Spinal cord (tissue), 10 donors: ENCODE results near the gene EPHB1. TPM values are rescaled to one million over a fixed set of nuclear protein-coding genes. Genes with fewer than 3 reads are reported as not detected.

Source experiments
- DNase-seq, 6 donors: peaks; one replicate each; pipeline versions ENCODE4 v3.0.0 to v3.0.0-alpha.2; 2013 to 2015; ENCODE audit warnings: low spot score in 6 of 6, low read depth in 4 of 6
- H3K27ac ChIP-seq: one replicate; pipeline ENCODE4 v1.5.1; 2013; ENCODE audit warnings: low read depth, low read length, control low read depth
- H3K27me3 ChIP-seq: one replicate; pipeline ENCODE4 v1.6.1; 2013; ENCODE audit warnings: low read length; ENCODE audit not compliant: control insufficient read depth, insufficient read depth
- H3K36me3 ChIP-seq: one replicate; pipeline ENCODE4 v1.6.1; 2013; ENCODE audit warnings: low read length; ENCODE audit not compliant: control insufficient read depth, insufficient read depth
- H3K4me1 ChIP-seq: one replicate; pipeline ENCODE4 v1.6.1; 2013; ENCODE audit warnings: low read length; ENCODE audit not compliant: control insufficient read depth, insufficient read depth
- H3K4me3 ChIP-seq: one replicate; pipeline ENCODE4 v1.5.1; 2013; ENCODE audit warnings: low read depth, low read length, control low read depth
- H3K9me3 ChIP-seq: one replicate; pipeline ENCODE4 v1.6.1; 2013; ENCODE audit warnings: low read length; ENCODE audit not compliant: control insufficient read depth, insufficient read depth
- WGBS: methylation state at CpG from one replicate; pipeline ENCODE4 v1.1.5; 2013; ENCODE audit warnings: missing lambda C conversion rate; ENCODE audit not compliant: insufficient coverage; 5-methylcytosine and 5-hydroxymethylcytosine counted together
- polyA plus RNA-seq, 2 donors: library from polyadenylated mRNA; unstranded; fragments of 120-200 nt; gene quantifications; one replicate each; pipeline ENCODE4 v1.2.1, GENCODE V29; 2013; ENCODE audit not compliant: insufficient read length in 2 of 2
- small RNA-seq: library from RNA; depleted of rRNA; stranded (forward); fragments of <200 nt; gene quantifications from one replicate; pipeline ENCODE3, GENCODE V24; 2014; ENCODE audit warnings: low replicate concordance
- total RNA-seq, 2 donors: library from RNA; depleted of rRNA in 1 of 2; stranded (reverse); fragments of 120-200 nt in 1 of 2; fragments of >200 nt in 1 of 2; gene quantifications; one replicate each; pipeline versions ENCODE4 v1.2.3 to v1.2.4, GENCODE V29; 2013 to 2014
- donor health status: healthy.

EPHB1 gene
- total and polyA plus RNA-seq, 4 donors = 10.0 to 47.6 (median 22.8) TPM

- H3K27me3 ChIP-seq = no peaks in the 10 kb centered on the region
- no peak for DNase-seq
- no peaks in the 10 kb centered on the region for H3K9me3 ChIP-seq
- no CpG with 5 or more reads among the region's 2 CpGs for WGBS
- H3K27ac ChIP-seq = no peak overlapping the region
- no peaks in the 10 kb centered on the region for H3K36me3 ChIP-seq
- no peaks in the 10 kb centered on the region for H3K4me1 ChIP-seq
- no peak overlapping the region for H3K4me3 ChIP-seq
These were observed 506.6 kb downstream of the EPHB1 start for GRCh38 chr3:135301670-135302069.

- Histone ChIP-seq H3K36me3 (no peaks in the 10 kb centered on the region), H3K4me3 (no peak overlapping the region), H3K9me3 (no peaks in the 10 kb centered on the region), H3K27ac (no peak overlapping the region), H3K27me3 (no peaks in the 10 kb centered on the region), H3K4me1 (no peaks in the 10 kb centered on the region)
- WGBS = no CpG with 5 or more reads among the region's 1 CpG
- DNase-seq = no peak
These were observed 509.3 kb downstream of the EPHB1 start for GRCh38 chr3:135304378-135304777.

Small RNA genes lying within 50 kb of the gene (small RNA-seq; reads per million reads assigned to genes)
- gene RNA5SP141 = not detected
- gene RNU6-1174P = not detected

Other genes starting within 250 kb of the EPHB1 start
- 1 to 10 TPM; 1.5 to 2.5 TPM for gene KY, start 144.2 kb upstream of the EPHB1 start, total RNA-seq
- 1 to 10 TPM; 2.5 to 4.2 TPM for gene KY, start 144.2 kb upstream of the EPHB1 start, polyA plus RNA-seq